Prostate gland (tissue), 2 donors: ENCODE measurements around the gene FSD2. TPM values are rescaled to one million over a fixed set of nuclear protein-coding genes. Genes with fewer than 3 reads are reported as not detected.

Source experiments
- total RNA-seq, 2 donors: library from RNA; depleted of rRNA; stranded (reverse); fragments of >200 nt; gene quantifications; one replicate each; pipeline ENCODE4 v1.1.0, GENCODE V29; 2016

FSD2 gene
- total RNA-seq, 2 donors from 2014 or later = 0.05 TPM; not detected in 1

Other genes with a start within 250 kb of the FSD2 start
- 10 to 100 TPM in 1 of 2 donors, 1 to 10 TPM in 1; 1.7 to 51.8 TPM for gene CPEB1, start 158.7 kb downstream of the FSD2 start, total RNA-seq
- gene AP3B2, start 96.2 kb downstream of the FSD2 start, total RNA-seq = 1 to 10 TPM; 5.4 to 9.3 TPM
- gene WHAMM, start 3.6 kb upstream of the FSD2 start, total RNA-seq = 10 to 100 TPM; 12.5 to 13.5 TPM
- gene HOMER2, start 146.7 kb upstream of the FSD2 start, total RNA-seq = 100 to 1,000 TPM; 234 to 445 TPM
- gene RAMAC, start 180.1 kb upstream of the FSD2 start, total RNA-seq = 10 to 100 TPM; 22.4 to 24.1 TPM
- gene C15orf40, start 205.6 kb upstream of the FSD2 start, total RNA-seq = 10 to 100 TPM; 15.4 to 22.1 TPM